Caki2 (cell line): ENCODE measurements around the gene HSPH1. TPM values are rescaled to one million over a fixed set of nuclear protein-coding genes. Genes with fewer than 3 reads are reported as not detected.
"Not testable (repeated sequence)": the region's sequence is repeated elsewhere in the genome, so short reads cannot be mapped to it uniquely, and the experiment has no call there.

Source experiments
- DNase-seq: peaks from one replicate; pipeline ENCODE4 v3.0.0-alpha.2; 2015; ENCODE audit warnings: low read depth
- in situ Hi-C: cut with HindIII; loops from 2 replicates; pipeline ENCODE4 v1.10.0; 2016; ENCODE audit warnings: low sequenced_read_pairs, low pct_unique_long_range_greater_than_20kb, mixed read lengths
- total RNA-seq: library from RNA; depleted of rRNA; stranded (reverse); fragments of >200 nt; shearing (Covaris generic); gene quantifications from 2 replicates; pipeline ENCODE4 v1.2.3, GENCODE V29; 2014; ENCODE audit warnings: low replicate concordance

Gene HSPH1
- total RNA-seq, 1 experiment from 2014 or later, result 82.0 TPM

GRCh38 chr13:31182987-31183386, 21.3 kb upstream of the HSPH1 start:
- DNase-seq, result no peak
- in situ Hi-C loops, result no loop called here

GRCh38 chr13:31179754-31180153, 18.1 kb upstream of the HSPH1 start:
- no peak for DNase-seq
- in situ Hi-C loops, result no loop called here

GRCh38 chr13:31179241-31179640, 17.5 kb upstream of the HSPH1 start:
- in situ Hi-C loops, result no loop called here
- no peak for DNase-seq

- in situ Hi-C loops, DNase-seq: not testable (repeated sequence)
Observed at GRCh38 chr13:31177813-31178495, 16.2 kb upstream of the HSPH1 start.

GRCh38 chr13:31175847-31176532, 14.3 kb upstream of the HSPH1 start:
- DNase-seq, result no peak

GRCh38 chr13:31174018-31174417, 12.3 kb upstream of the HSPH1 start:
- in situ Hi-C loops, result no loop called here
- no peak for DNase-seq

More at GRCh38 chr13:31175847-31176532, 14.3 kb upstream of the HSPH1 start:
- in situ Hi-C loops, result no loop called here

- in situ Hi-C loops, result no loop called here
- DNase-seq, result peak; percentile 73
Observed at GRCh38 chr13:31172535-31172934, 10.8 kb upstream of the HSPH1 start.

GRCh38 chr13:31172001-31172400, 10.3 kb upstream of the HSPH1 start:
- in situ Hi-C loops, result no loop called here
- DNase-seq, result peak; percentile 19

- no peak for DNase-seq
- in situ Hi-C loops, result no loop called here
Observed at GRCh38 chr13:31168736-31169135, 7.0 kb upstream of the HSPH1 start.

GRCh38 chr13:31168166-31168565, 6.5 kb upstream of the HSPH1 start:
- no peak for DNase-seq
- in situ Hi-C loops, result no loop called here

GRCh38 chr13:31167490-31167889, 5.8 kb upstream of the HSPH1 start:
- DNase-seq, result no peak
- in situ Hi-C loops, result no loop called here

GRCh38 chr13:31166591-31166990, 4.9 kb upstream of the HSPH1 start:
- in situ Hi-C loops, result no loop called here
- peak; percentile 16 for DNase-seq

GRCh38 chr13:31162151-31163008, 676 bp upstream of the HSPH1 start:
- peak; percentile 96 for DNase-seq
- in situ Hi-C loops, result no loop called here

- in situ Hi-C loops, result no loop called here
- DNase-seq, result peak; percentile 31
Observed at GRCh38 chr13:31160857-31161556, 697 bp downstream of the HSPH1 start.

- DNase-seq, result no peak
- in situ Hi-C loops, result no loop called here
Observed at GRCh38 chr13:31159306-31159705, 2.4 kb downstream of the HSPH1 start.

GRCh38 chr13:31154939-31155338, 6.8 kb downstream of the HSPH1 start:
- in situ Hi-C loops, result no loop called here
- DNase-seq, result peak; percentile 30

- no peak for DNase-seq
- in situ Hi-C loops, result no loop called here
Observed at GRCh38 chr13:31151837-31152236, 9.9 kb downstream of the HSPH1 start.

GRCh38 chr13:31150315-31150985, 11.3 kb downstream of the HSPH1 start:
- DNase-seq, result no peak

More at GRCh38 chr13:31150315-31150985, 11.3 kb downstream of the HSPH1 start:
- in situ Hi-C loops, result no loop called here
